HEK293T (cell line): ENCODE measurements around the gene DENND1C.

Experiments used
- BHLHE40 ChIP-seq: fragments of 450-650 bp; IDR thresholded peaks from 2 replicates; pipeline ENCODE4 v1.6.1; 2016; ENCODE audit warnings: mild to moderate bottlenecking, moderate library complexity, borderline replicate concordance
- ELF4 ChIP-seq: fragments of 450-650 bp; IDR thresholded peaks from 2 replicates; pipeline ENCODE4 v1.6.1; 2017; ENCODE audit warnings: antibody characterized with exemption
- FOXA1 ChIP-seq: fragments of 450-650 bp; IDR thresholded peaks from 2 replicates; pipeline ENCODE4 v1.6.1; 2016; ENCODE audit warnings: mild to moderate bottlenecking
- FOXK2 ChIP-seq: fragments of 450-650 bp; IDR thresholded peaks from 2 replicates; pipeline ENCODE4 v1.6.1; 2016; ENCODE audit warnings: mild to moderate bottlenecking
- FOXM1 ChIP-seq: fragments of 450-650 bp; IDR thresholded peaks from 2 replicates; pipeline ENCODE4 v1.6.1; 2017; ENCODE audit warnings: mild to moderate bottlenecking, borderline replicate concordance
- HDGF ChIP-seq: fragments of 450-650 bp; IDR thresholded peaks from 2 replicates; pipeline ENCODE4 v1.6.1; 2017; ENCODE audit warnings: antibody characterized with exemption, borderline replicate concordance
- NFRKB ChIP-seq: fragments of 450-650 bp; IDR thresholded peaks from 2 replicates; pipeline ENCODE4 v1.6.1; 2016; ENCODE audit warnings: mild to moderate bottlenecking, moderate library complexity
- PKNOX1 ChIP-seq: fragments of 450-650 bp; IDR thresholded peaks from 2 replicates; pipeline ENCODE4 v1.6.1; 2016
- SP1 ChIP-seq: fragments of 450-650 bp; IDR thresholded peaks from 2 replicates; pipeline ENCODE4 v1.6.1; 2017
- SUZ12 ChIP-seq: fragments of 450-650 bp; IDR thresholded peaks from 2 replicates; pipeline ENCODE4 v1.6.1; 2016; ENCODE audit warnings: mild to moderate bottlenecking
- TARDBP ChIP-seq: fragments of 450-650 bp; IDR thresholded peaks from 2 replicates; pipeline ENCODE4 v1.6.1; 2016
- ZNF384 ChIP-seq: fragments of 450-650 bp; IDR thresholded peaks from 2 replicates; pipeline ENCODE4 v1.6.1; 2016

DNA sequence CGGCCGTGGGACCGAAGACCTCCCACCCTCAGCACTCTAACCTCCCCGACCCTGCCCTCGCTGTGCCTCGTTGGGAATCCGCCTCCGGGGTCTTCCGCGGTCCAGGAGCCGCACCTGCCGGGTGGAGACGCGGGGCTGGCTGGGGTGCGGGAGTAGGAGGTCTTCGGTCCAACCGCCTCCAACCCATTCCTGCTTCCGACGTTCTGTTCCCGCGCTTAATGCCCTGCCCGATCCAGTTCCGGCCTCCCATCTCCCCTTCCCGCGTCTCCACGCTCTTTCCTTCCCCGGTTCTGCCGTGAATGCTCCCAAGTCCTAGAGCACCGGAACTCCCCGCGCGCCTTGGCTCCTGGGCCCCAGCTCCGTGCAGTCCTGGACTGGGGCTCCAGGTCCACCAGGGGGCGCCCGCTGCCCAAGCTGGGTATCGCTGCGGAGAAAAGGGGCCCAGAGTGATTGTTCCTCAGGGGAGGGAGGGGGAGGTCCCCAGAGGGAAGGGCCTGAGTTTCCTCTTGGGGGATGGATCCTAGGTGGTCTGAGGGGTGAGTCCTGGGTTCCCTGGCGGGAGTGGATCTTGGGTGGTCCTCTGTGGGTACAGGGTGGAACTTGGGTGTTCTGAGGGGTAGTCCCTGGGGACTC is 35.2 kb upstream of the DENND1C start:
- TF ChIP-seq FOXA1 (no peak), FOXM1 (no peak), TARDBP (no peak), FOXK2 (no peak), HDGF (no peak), ZNF384 (no peak), PKNOX1 (no peak), SUZ12 (no peak), ELF4 (no peak), NFRKB (no peak), BHLHE40 (no peak), SP1 (no peak)
